ENCODE results near the gene ASPG. TPM values are rescaled to one million over a fixed set of nuclear protein-coding genes. Genes with fewer than 3 reads are reported as not detected.

ASPG gene
- total and polyA plus RNA-seq, 2 of the 13 experiments (the other 11 are each of a cell fraction or from before 2014, with no cell fraction given) = not detected

DNA sequence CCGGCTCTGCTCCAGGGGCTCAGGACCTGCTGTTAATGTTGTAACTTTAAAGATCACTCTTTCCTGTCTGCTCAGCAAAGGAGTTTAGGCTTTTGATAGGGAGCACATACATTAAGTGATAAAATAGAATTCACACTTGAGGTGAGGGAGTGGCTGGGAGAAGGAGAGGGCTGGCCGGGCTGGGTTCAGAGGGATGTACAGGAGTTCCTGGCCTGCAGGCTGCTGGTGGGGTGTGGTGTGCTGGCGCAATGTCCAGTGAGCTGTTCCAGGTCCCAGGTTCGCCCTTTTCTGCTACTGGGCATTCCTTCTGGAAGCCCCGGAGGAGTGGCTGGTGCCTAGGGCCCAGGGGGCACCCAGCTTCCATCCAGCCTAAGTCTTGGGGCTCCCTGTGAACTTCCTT, 70.6 kb downstream of the ASPG start:
- no peak for FAIRE-seq
- Histone ChIP-seq H3K27ac (ENCODE audit: extremely low read length, insufficient read depth, low read length) (no peak overlapping the region), H3K36me3 (replicated peaks in 1 of 2; ENCODE audit: control insufficient read depth in 1 of 2, insufficient read depth in 2 of 2, low read length in 2 of 2) (no peaks in the 10 kb centered on the region), H3K4me1 (ENCODE audit: insufficient read depth, low read length) (no peaks in the 10 kb centered on the region), H3K9me3 (ENCODE audit: low read length) (no peaks in the 10 kb centered on the region), H3K9ac (ENCODE audit: insufficient read depth, low read depth, low read length) (no peak overlapping the region), H3K79me2 (ENCODE audit: insufficient read depth, low read length) (no peaks in the 10 kb centered on the region), H4K20me1 (ENCODE audit: insufficient read depth, low read length) (0 out of 2 replicates have a peak, but pooled peaks cover 3% of the 10 kb centered on the region), H2AFZ (ENCODE audit: low read length) (no peak overlapping the region), H3K27me3 (ENCODE audit: control insufficient read depth in 1 of 2, insufficient read depth in 2 of 2, low read length in 2 of 2) (peaks cover 11 to 46% of the 10 kb centered on the region in 2 experiments; a peak in 4 of 5 replicates), H3K4me2 (ENCODE audit: low read depth, low read length) (no peak overlapping the region), H3K4me3 (replicated peaks in 1 of 3; ENCODE audit: insufficient read depth in 1 of 3, low read depth in 2 of 3, low read length in 3 of 3) (no peak overlapping the region)
- ChIA-PET POLR2A (no interaction called here), CTCF (ENCODE audit: low intra/inter-chr PET ratio, low total read pairs) (no interaction called here)
- TF ChIP-seq, protein P1, sequence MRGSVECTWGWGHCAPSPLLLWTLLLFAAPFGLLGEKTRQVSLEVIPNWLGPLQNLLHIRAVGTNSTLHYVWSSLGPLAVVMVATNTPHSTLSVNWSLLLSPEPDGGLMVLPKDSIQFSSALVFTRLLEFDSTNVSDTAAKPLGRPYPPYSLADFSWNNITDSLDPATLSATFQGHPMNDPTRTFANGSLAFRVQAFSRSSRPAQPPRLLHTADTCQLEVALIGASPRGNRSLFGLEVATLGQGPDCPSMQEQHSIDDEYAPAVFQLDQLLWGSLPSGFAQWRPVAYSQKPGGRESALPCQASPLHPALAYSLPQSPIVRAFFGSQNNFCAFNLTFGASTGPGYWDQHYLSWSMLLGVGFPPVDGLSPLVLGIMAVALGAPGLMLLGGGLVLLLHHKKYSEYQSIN (CRISPR knock-in tag; IDR thresholded peaks at IDR 0.05; ENCODE audit: borderline replicate concordance) = no peak
- TF ChIP-seq JUNB (CRISPR knock-in tag; IDR thresholded peaks at IDR 0.05; ENCODE audit: borderline replicate concordance) = no peak
- no peak for TF ChIP-seq GPN1 (CRISPR knock-in tag; IDR thresholded peaks at IDR 0.05; ENCODE audit: borderline replicate concordance)
- TF ChIP-seq, protein P2, sequence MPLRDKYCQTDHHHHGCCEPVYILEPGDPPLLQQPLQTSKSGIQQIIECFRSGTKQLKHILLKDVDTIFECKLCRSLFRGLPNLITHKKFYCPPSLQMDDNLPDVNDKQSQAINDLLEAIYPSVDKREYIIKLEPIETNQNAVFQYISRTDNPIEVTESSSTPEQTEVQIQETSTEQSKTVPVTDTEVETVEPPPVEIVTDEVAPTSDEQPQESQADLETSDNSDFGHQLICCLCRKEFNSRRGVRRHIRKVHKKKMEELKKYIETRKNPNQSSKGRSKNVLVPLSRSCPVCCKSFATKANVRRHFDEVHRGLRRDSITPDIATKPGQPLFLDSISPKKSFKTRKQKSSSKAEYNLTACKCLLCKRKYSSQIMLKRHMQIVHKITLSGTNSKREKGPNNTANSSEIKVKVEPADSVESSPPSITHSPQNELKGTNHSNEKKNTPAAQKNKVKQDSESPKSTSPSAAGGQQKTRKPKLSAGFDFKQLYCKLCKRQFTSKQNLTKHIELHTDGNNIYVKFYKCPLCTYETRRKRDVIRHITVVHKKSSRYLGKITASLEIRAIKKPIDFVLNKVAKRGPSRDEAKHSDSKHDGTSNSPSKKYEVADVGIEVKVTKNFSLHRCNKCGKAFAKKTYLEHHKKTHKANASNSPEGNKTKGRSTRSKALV (CRISPR knock-in tag; IDR thresholded peaks at IDR 0.05) = no peak
- no TSS peak for BruUV-seq (replicated peaks)
- in situ Hi-C loops (cut with HindIII; ENCODE audit: extremely low pct_ligation_motif_present, low pct_unique_long_range_greater_than_20kb) (no loop called here), intact Hi-C loops (cut with micrococcal nuclease; ENCODE audit: unreplicated experiment) (no loop called here)
- 10% methylated on average over 3 of the region's 5 CpGs for WGBS (ENCODE audit: low lambda C conversion rate)
- no peak for DNase-seq (ENCODE audit: low spot score)
- no peak for ATAC-seq

Data from HepG2 (cell line).